Right lobe of liver (tissue), 6 donors: ENCODE data around the gene NT5C1A. TPM values are rescaled to one million over a fixed set of nuclear protein-coding genes. Genes with fewer than 3 reads are reported as not detected.

Experiments used
- ATAC-seq, 4 donors: fragments of 200-7000 bp; cut with Tn5 transposase; one replicate each; pipeline ENCODE4 v1.9.1; 2020; ENCODE audit warnings: mild to moderate bottlenecking in 4 of 4, moderate library complexity in 4 of 4
- DNase-seq, 3 donors: peaks; one replicate each; pipeline ENCODE4 v3.0.0-alpha.2; 2020
- H3K27ac ChIP-seq, 3 donors: fragments of 200-600 bp; one replicate each; pipeline ENCODE4 v1.8.0; 2022
- H3K27me3 ChIP-seq, 2 donors: fragments of 200-600 bp; one replicate each; pipeline ENCODE4 v1.8.0; 2022
- H3K36me3 ChIP-seq, 4 donors: fragments of 200-600 bp; sonication (generic) in 1 of 4; one replicate each; pipeline versions ENCODE4 v1.5.1 to v1.8.0; 2017 to 2022; ENCODE audit warnings: control low read depth in 1 of 4
- H3K4me1 ChIP-seq, 4 donors: fragments of 200-600 bp; sonication (generic) in 1 of 4; one replicate each; pipeline versions ENCODE4 v1.5.1 to v1.8.0; 2017 to 2022; ENCODE audit warnings: control low read depth in 1 of 4
- H3K4me3 ChIP-seq, 3 donors: fragments of 200-600 bp; one replicate each; pipeline ENCODE4 v1.8.0; 2022
- H3K9me3 ChIP-seq, 4 donors: fragments of 200-600 bp; sonication (generic) in 1 of 4; one replicate each; pipeline versions ENCODE4 v1.5.1 to v1.8.0; 2017 to 2022; ENCODE audit warnings: control low read depth in 1 of 4
- CTCF ChIP-seq, 4 donors: fragments of 200-600 bp in 3 of 4; fragments of 450-650 bp in 1 of 4; IDR thresholded peaks; one replicate each; pipeline versions ENCODE4 v1.5.1 to v1.8.0; 2016 to 2022; ENCODE audit warnings: antibody characterized with exemption in 4 of 4, mild to moderate bottlenecking in 2 of 4
- POLR2A ChIP-seq: fragments of 450-650 bp; IDR thresholded peaks from one replicate; pipeline ENCODE4 v1.6.1; 2017; ENCODE audit warnings: antibody characterized with exemption, mild to moderate bottlenecking
- WGBS: methylation state at CpG from one replicate; pipeline ENCODE4 v1.1.6; 2018; ENCODE audit warnings: low coverage, low lambda C conversion rate; ENCODE audit not compliant: insufficient coverage; ENCODE audit errors: missing lambda C conversion rate; 5-methylcytosine and 5-hydroxymethylcytosine counted together
- intact Hi-C, 2 donors: fragments of 100-400 bp; cut with DNase I; formaldehyde crosslinking; loops; one replicate each; pipeline versions ENCODE4 v1.11.2 to v1.14.1; 2022
- total RNA-seq, 6 experiments: library from RNA; depleted of rRNA in 2 of 6; stranded (reverse); fragments of >200 nt in 2 of 6; fragmentation: NEBNext Ultra II Directional in 3 of 6; extraction: Animal tissue kit (Norgen Biotek cat#: 25700) in 3 of 6; gene quantifications; one replicate each; pipeline versions ENCODE4 v1.1.0 to v1.2.4, GENCODE V29; 2016 to 2023
- donor health status: DM: no; HTN: yes; CAD: no.
- donor health status: DM: no; HTN: no; CAD: no.
- donor health status: DM: no; HTN: no; CAD: no.
- donor health status: DM: no; HTN: yes; CAD: no.
- donor health status: DM: no; HTN: yes; CAD: no.

The NT5C1A gene
- total RNA-seq, 6 experiments from 2014 or later: not detected

DNA sequence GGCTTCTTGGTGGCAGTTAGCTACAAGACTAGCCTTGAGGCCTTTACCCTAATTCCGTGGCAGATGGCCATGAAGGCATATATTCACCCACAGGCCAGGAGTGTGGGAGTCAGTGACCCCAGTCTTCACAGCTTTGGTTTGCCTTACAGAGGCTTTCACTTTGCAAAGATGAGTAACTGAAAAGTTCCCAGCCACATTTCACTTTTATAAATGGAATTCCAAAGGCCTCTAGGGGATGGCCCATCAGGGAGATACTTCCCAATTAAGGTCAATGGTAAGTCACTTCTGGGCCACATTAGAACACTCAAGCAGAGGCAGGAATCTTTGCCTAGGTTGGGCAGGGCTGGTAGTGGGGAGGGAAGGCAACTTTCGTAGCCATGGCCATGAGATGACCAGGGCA lies 19.4 kb downstream of the NT5C1A start:
- Histone ChIP-seq H3K36me3 (no peaks in the 10 kb centered on the region), H3K9me3 (no peaks in the 10 kb centered on the region), H3K27me3 (no peaks in the 10 kb centered on the region), H3K4me1 (no peaks in the 10 kb centered on the region), H3K27ac (no peak overlapping the region), H3K4me3 (no peak overlapping the region)
- WGBS: 100% methylated on average over 1 of the region's 2 CpGs
- no peak for TF ChIP-seq POLR2A
- no peak for TF ChIP-seq CTCF (IDR thresholded peaks at IDR 0.05)
- no peak for DNase-seq
- intact Hi-C loops: loop anchor here (10.0 kb wide), 1 partner anchor 48 kb away; no protein-coding TSS in a partner anchor
- ATAC-seq: no peak

GRCh38 chr1:39652105-39652504 lies 19.8 kb downstream of the NT5C1A start:
- intact Hi-C loops: loop anchor here (10.0 kb wide), 1 partner anchor 47 kb away; no protein-coding TSS in a partner anchor
- no peak overlapping the region for H3K27ac ChIP-seq
- H3K4me3 ChIP-seq: no peak overlapping the region
- DNase-seq (no peak), ATAC-seq (no peak)
- TF ChIP-seq POLR2A (no peak), CTCF (IDR thresholded peaks at IDR 0.05) (no peak)
- 67% methylated on average over 6 of the region's 6 CpGs for WGBS
- no peaks in the 10 kb centered on the region for H3K27me3 ChIP-seq
- H3K4me1 ChIP-seq: no peaks in the 10 kb centered on the region
- H3K36me3 ChIP-seq: no peaks in the 10 kb centered on the region
- no peaks in the 10 kb centered on the region for H3K9me3 ChIP-seq

DNA sequence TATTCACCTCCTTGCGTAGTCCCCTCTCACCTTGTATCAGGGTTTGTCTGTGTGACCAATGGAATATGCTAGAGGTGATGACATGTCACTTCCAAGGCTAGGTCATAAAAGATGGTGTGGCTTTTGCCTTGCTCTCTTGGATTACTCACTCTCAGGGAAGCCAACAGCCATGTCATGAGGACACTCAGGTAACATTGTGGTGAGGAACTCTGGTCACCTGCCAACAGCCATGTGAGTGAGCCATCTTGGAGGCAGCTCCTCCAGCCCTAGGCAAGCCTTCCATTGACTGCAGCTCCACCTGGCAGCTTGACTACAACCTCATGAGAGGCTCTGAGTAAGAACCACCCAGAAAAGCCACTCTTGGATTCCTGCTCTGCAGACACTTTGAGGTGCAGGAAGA lies 21.5 kb downstream of the NT5C1A start:
- no CpG with 5 or more reads among the region's 1 CpG for WGBS
- Histone ChIP-seq H3K4me3 (no peak overlapping the region), H3K9me3 (no peaks in the 10 kb centered on the region), H3K4me1 (no peaks in the 10 kb centered on the region), H3K36me3 (no peaks in the 10 kb centered on the region), H3K27ac (no peak overlapping the region), H3K27me3 (no peaks in the 10 kb centered on the region)
- no peak for DNase-seq
- ATAC-seq: no peak
- intact Hi-C loops: loop anchor here (10.0 kb wide), 1 partner anchor 46 kb away; no protein-coding TSS in a partner anchor
- TF ChIP-seq POLR2A (no peak), CTCF (IDR thresholded peaks at IDR 0.05) (no peak)

- intact Hi-C loops: loop anchor here (10.0 kb wide), 1 partner anchor 45 kb away; no protein-coding TSS in a partner anchor
- no peaks in the 10 kb centered on the region for H3K9me3 ChIP-seq
- DNase-seq (no peak), ATAC-seq (no peak)
- no peak overlapping the region for H3K4me3 ChIP-seq
- 67% methylated on average over 1 of the region's 2 CpGs for WGBS
- no peaks in the 10 kb centered on the region for H3K27me3 ChIP-seq
- no peaks in the 10 kb centered on the region for H3K4me1 ChIP-seq
- H3K36me3 ChIP-seq: no peaks in the 10 kb centered on the region
- no peak overlapping the region for H3K27ac ChIP-seq
- TF ChIP-seq CTCF (IDR thresholded peaks at IDR 0.05): no peak
- TF ChIP-seq POLR2A: no peak
Observed at GRCh38 chr1:39649636-39650185, 22.2 kb downstream of the NT5C1A start.
